Astrocyte (in vitro differentiated cells and primary cell): ENCODE results near the gene CXXC4. TPM values are rescaled to one million over a fixed set of nuclear protein-coding genes. Genes with fewer than 3 reads are reported as not detected.

ENCODE experiments used
- DNase-seq: peaks from one replicate; pipeline ENCODE4 v3.0.0-alpha.2; 2010; ENCODE audit warnings: low read depth
- FAIRE-seq: peaks from 2 replicates; lab custom pipeline; 2011; peaks lifted over from hg19 to GRCh38; lab: Jason Lieb, UNC
- H2AFZ ChIP-seq: 2 replicates; pipeline ENCODE4 v1.6.0; 2012; ENCODE audit warnings: low read depth, low read length, inconsistent platforms
- H3K27ac ChIP-seq: 2 replicates; pipeline ENCODE4 v1.5.1; 2011; ENCODE audit warnings: low read depth, low read length, inconsistent platforms
- H3K27me3 ChIP-seq: 2 replicates; pipeline ENCODE4 v1.6.0; 2011; ENCODE audit warnings: low read length, inconsistent platforms; ENCODE audit not compliant: insufficient read depth
- H3K36me3 ChIP-seq: 2 replicates; pipeline ENCODE4 v1.5.1; 2011; ENCODE audit warnings: low read length, inconsistent platforms; ENCODE audit not compliant: insufficient read depth
- H3K4me1 ChIP-seq: 2 replicates; pipeline ENCODE4 v1.5.1; 2011; ENCODE audit warnings: low read length, inconsistent platforms; ENCODE audit not compliant: insufficient read depth
- H3K4me2 ChIP-seq: 2 replicates; pipeline ENCODE4 v1.6.0; 2012; ENCODE audit warnings: low read length, inconsistent platforms
- H3K4me3 ChIP-seq: 2 replicates; pipeline ENCODE4 v1.5.1; 2011; ENCODE audit warnings: low read depth, mild to moderate bottlenecking, low read length, inconsistent platforms; ENCODE audit not compliant: insufficient read depth
- H3K79me2 ChIP-seq: 2 replicates; pipeline ENCODE4 v1.6.0; 2012; ENCODE audit warnings: mild to moderate bottlenecking, low read length, inconsistent platforms; ENCODE audit not compliant: insufficient read depth
- H3K9ac ChIP-seq: 2 replicates; pipeline ENCODE4 v1.6.0; 2012; ENCODE audit warnings: mild to moderate bottlenecking, low read length, inconsistent platforms
- H3K9me3 ChIP-seq: 2 replicates; pipeline ENCODE4 v1.5.1; 2012; ENCODE audit warnings: low read depth, mild to moderate bottlenecking, low read length, inconsistent platforms; ENCODE audit not compliant: insufficient read depth
- H4K20me1 ChIP-seq: 2 replicates; pipeline ENCODE4 v1.6.0; 2012; ENCODE audit warnings: low read length, inconsistent platforms; ENCODE audit not compliant: insufficient read depth
- H3K27ac Mint-ChIP-seq: one replicate; pipeline ENCODE4 v1.8.0; 2021; ENCODE audit warnings: mild to moderate bottlenecking, mixed read lengths; ENCODE audit not compliant: unreplicated experiment
- H3K27me3 Mint-ChIP-seq: one replicate; pipeline ENCODE4 v1.8.0; 2021; ENCODE audit warnings: low read depth, mixed read lengths; ENCODE audit not compliant: unreplicated experiment
- H3K36me3 Mint-ChIP-seq: one replicate; pipeline ENCODE4 v1.8.0; 2021; ENCODE audit warnings: low read depth, mixed read lengths; ENCODE audit not compliant: unreplicated experiment
- H3K4me1 Mint-ChIP-seq: one replicate; pipeline ENCODE4 v1.8.0; 2021; ENCODE audit warnings: low read depth, mixed read lengths; ENCODE audit not compliant: unreplicated experiment
- H3K4me3 Mint-ChIP-seq: one replicate; pipeline ENCODE4 v1.8.0; 2021; ENCODE audit warnings: mild to moderate bottlenecking, moderate library complexity, mixed read lengths; ENCODE audit not compliant: unreplicated experiment
- H3K9me3 Mint-ChIP-seq: one replicate; pipeline ENCODE4 v1.8.0; 2021; ENCODE audit warnings: mild to moderate bottlenecking, mixed read lengths; ENCODE audit not compliant: unreplicated experiment
- CTCF ChIP-seq: IDR thresholded peaks from 2 replicates; pipeline ENCODE4 v1.5.1; 2011; ENCODE audit warnings: low read depth, mild to moderate bottlenecking, inconsistent platforms, low read length, moderate library complexity; ENCODE audit not compliant: insufficient read depth
- EZH2 ChIP-seq: IDR thresholded peaks from 2 replicates; pipeline ENCODE4 v1.6.1; 2012; ENCODE audit warnings: mild to moderate bottlenecking, low read length, inconsistent platforms; ENCODE audit not compliant: insufficient read depth
- total RNA-seq: library from RNA; stranded (reverse); gene quantifications from 2 replicates; pipeline ENCODE4 v1.2.1, GENCODE V29; 2021

Gene CXXC4
- total RNA-seq, 1 donor from 2014 or later: 10.6 TPM

- H3K4me1 ChIP-seq: peaks cover 5% of the 10 kb centered on the region
- H3K9ac ChIP-seq: no peak overlapping the region
- H3K27me3 ChIP-seq: no peaks in the 10 kb centered on the region
- no peak for FAIRE-seq
- no peak for DNase-seq
- Mint-ChIP-seq H3K4me1 (no peaks in the 10 kb centered on the region), H3K27ac (no peak overlapping the region), H3K9me3 (peaks cover 7% of the 10 kb centered on the region), H3K36me3 (no peaks in the 10 kb centered on the region), H3K4me3 (no peak overlapping the region), H3K27me3 (no peaks in the 10 kb centered on the region)
- no peaks in the 10 kb centered on the region for H3K36me3 ChIP-seq
- H3K4me2 ChIP-seq: no peak overlapping the region
- no peak overlapping the region for H2AFZ ChIP-seq
- H3K9me3 ChIP-seq: no peaks in the 10 kb centered on the region
- H3K79me2 ChIP-seq: no peaks in the 10 kb centered on the region
- no peak for TF ChIP-seq EZH2
- TF ChIP-seq CTCF: no peak
- H4K20me1 ChIP-seq: no peaks in the 10 kb centered on the region
- no peak overlapping the region for H3K27ac ChIP-seq
- no peak overlapping the region for H3K4me3 ChIP-seq
Observed at GRCh38 chr4:104429150-104429741, 65.4 kb downstream of the CXXC4 start.

- peaks cover 13% of the 10 kb centered on the region for H3K4me1 Mint-ChIP-seq
- no peak overlapping the region for H3K27ac Mint-ChIP-seq
- H3K4me3 ChIP-seq: no peak overlapping the region
- no peaks in the 10 kb centered on the region for H3K36me3 Mint-ChIP-seq
- no peaks in the 10 kb centered on the region for H3K27me3 ChIP-seq
- H3K4me2 ChIP-seq: no peak overlapping the region
- H3K4me1 ChIP-seq: peaks cover 5% of the 10 kb centered on the region
- no peak overlapping the region for H3K27ac ChIP-seq
- H3K9me3 Mint-ChIP-seq: peaks cover 7% of the 10 kb centered on the region
- no peak for TF ChIP-seq EZH2
- TF ChIP-seq CTCF: no peak
- H3K4me3 Mint-ChIP-seq: no peak overlapping the region
- H3K9me3 ChIP-seq: no peaks in the 10 kb centered on the region
- DNase-seq (no peak), FAIRE-seq (no peak)
- no peak overlapping the region for H2AFZ ChIP-seq
- H3K27me3 Mint-ChIP-seq: no peaks in the 10 kb centered on the region
- H3K79me2 ChIP-seq: no peaks in the 10 kb centered on the region
- H3K36me3 ChIP-seq: no peaks in the 10 kb centered on the region
- no peaks in the 10 kb centered on the region for H4K20me1 ChIP-seq
- H3K9ac ChIP-seq: no peak overlapping the region
Observed at GRCh38 chr4:104425948-104426347, 68.7 kb downstream of the CXXC4 start.

- H3K9ac ChIP-seq: peak overlapping the region; percentile 49
- H3K4me2 ChIP-seq: peak overlapping the region; percentile 84
- DNase-seq: no peak
Observed at GRCh38 chr4:104424989-104425388, 69.7 kb downstream of the CXXC4 start.

More at GRCh38 chr4:104424989-104425388, 69.7 kb downstream of the CXXC4 start:
- peak overlapping the region; percentile 59 for H3K4me3 ChIP-seq
- Mint-ChIP-seq H3K27ac (no peak overlapping the region), H3K4me3 (no peak overlapping the region), H3K4me1 (peaks cover 22% of the 10 kb centered on the region), H3K27me3 (no peaks in the 10 kb centered on the region), H3K9me3 (peaks cover 7% of the 10 kb centered on the region), H3K36me3 (no peaks in the 10 kb centered on the region)
- no peaks in the 10 kb centered on the region for H4K20me1 ChIP-seq
- no peaks in the 10 kb centered on the region for H3K79me2 ChIP-seq
- FAIRE-seq: no peak
- TF ChIP-seq EZH2 (no peak), CTCF (no peak)
- peak overlapping the region; percentile 68 for H2AFZ ChIP-seq
- no peak overlapping the region for H3K27ac ChIP-seq
- no peaks in the 10 kb centered on the region for H3K27me3 ChIP-seq
- H3K4me1 ChIP-seq: peaks cover 5% of the 10 kb centered on the region
- no peaks in the 10 kb centered on the region for H3K36me3 ChIP-seq
- H3K9me3 ChIP-seq: no peaks in the 10 kb centered on the region
